Measurements from ENCODE around the gene SLC5A9. TPM values are rescaled to one million over a fixed set of nuclear protein-coding genes. Genes with fewer than 3 reads are reported as not detected.
"Not testable (repeated sequence)": the region's sequence is repeated elsewhere in the genome, so short reads cannot be mapped to it uniquely, and the experiment has no call there.

SLC5A9 gene
- total and polyA plus RNA-seq, 2 experiments from 2014 or later = 0.10 TPM

DNA sequence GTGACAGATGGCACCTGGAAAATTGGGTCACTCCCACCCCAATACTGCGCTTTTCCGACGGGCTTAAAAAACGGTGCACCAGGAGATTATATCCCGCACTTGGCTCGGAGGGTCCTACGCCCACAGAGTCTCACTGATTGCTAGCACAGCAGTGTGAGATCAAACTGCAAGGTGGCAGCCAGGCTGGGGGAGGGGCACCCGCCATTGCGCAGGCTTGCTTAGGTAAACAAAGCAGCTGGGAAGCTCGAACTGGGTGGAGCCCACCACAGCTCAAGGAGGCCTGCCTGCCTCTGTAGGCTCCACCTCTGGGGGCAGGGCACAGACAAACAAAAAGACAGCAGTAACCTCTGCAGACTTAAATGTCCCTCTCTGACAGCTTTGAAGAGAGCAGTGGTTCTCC is 54.9 kb downstream of the SLC5A9 start:
- H4K20me1 ChIP-seq (replicated peaks; ENCODE audit: insufficient read depth); H3K4me2 ChIP-seq; H3K9me2 ChIP-seq (ENCODE audit: insufficient read depth); H3K79me2 ChIP-seq (replicated peaks; ENCODE audit: insufficient read depth); H3K27me3 ChIP-seq (ENCODE audit: insufficient read depth); H2AFZ ChIP-seq; H3K27me3 Mint-ChIP-seq (ENCODE audit: insufficient read depth, low read depth, poor library complexity); H3K27ac ChIP-seq (ENCODE audit: low read depth); H3K4me1 ChIP-seq (ENCODE audit: insufficient read depth); H3K27ac Mint-ChIP-seq; H3F3A ChIP-seq (replicated peaks; ENCODE audit: low read depth); DNase-seq (ENCODE audit: low spot score); ATAC-seq; H3K36me3 ChIP-seq (ENCODE audit: insufficient read depth); H3K4me1 Mint-ChIP-seq; H3K4me3 ChIP-seq; H3K4me3 Mint-ChIP-seq: not testable (repeated sequence)
- Mint-ChIP-seq H3K9me3 (peaks cover 62% of the 10 kb centered on the region), H3K36me3 (ENCODE audit: low read depth) (peaks cover 18% of the 10 kb centered on the region; the same call in 2 of the 3 replicates)

DNA sequence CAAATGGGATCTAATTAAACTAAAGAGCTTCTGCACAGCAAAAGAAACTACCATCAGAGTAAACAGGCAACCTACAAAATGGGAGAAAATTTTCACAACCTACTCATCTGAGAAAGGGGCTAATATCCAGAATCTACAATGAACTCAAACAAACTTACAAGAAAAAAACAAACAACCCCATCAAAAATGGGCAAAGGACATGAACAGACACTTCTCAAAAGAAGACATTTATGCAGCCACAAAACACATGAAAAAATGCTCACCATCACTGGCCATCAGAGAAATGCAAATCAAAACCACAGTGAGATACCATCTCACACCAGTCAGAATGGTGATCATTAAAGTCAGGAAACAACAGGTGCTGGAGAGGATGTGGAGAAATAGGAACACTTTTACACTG is 59.8 kb downstream of the SLC5A9 start:
- not testable (repeated sequence) for H3K4me1 ChIP-seq (ENCODE audit: insufficient read depth); H3K27me3 ChIP-seq (ENCODE audit: insufficient read depth); H3K79me2 ChIP-seq (replicated peaks; ENCODE audit: insufficient read depth); H3K4me3 ChIP-seq; DNase-seq (ENCODE audit: low spot score); H3K27ac ChIP-seq (ENCODE audit: low read depth); H3K4me1 Mint-ChIP-seq; H3K27ac Mint-ChIP-seq; H2AFZ ChIP-seq; H3K36me3 ChIP-seq (ENCODE audit: insufficient read depth); H3K27me3 Mint-ChIP-seq (ENCODE audit: insufficient read depth, low read depth, poor library complexity); H3K4me2 ChIP-seq; H4K20me1 ChIP-seq (replicated peaks; ENCODE audit: insufficient read depth); H3K4me3 Mint-ChIP-seq; H3F3A ChIP-seq (replicated peaks; ENCODE audit: low read depth); ATAC-seq; H3K9me2 ChIP-seq (ENCODE audit: insufficient read depth)
- Mint-ChIP-seq H3K9me3 (peaks cover 54% of the 10 kb centered on the region), H3K36me3 (ENCODE audit: low read depth) (peaks cover 22% of the 10 kb centered on the region; the same call in 2 of the 3 replicates)

GRCh38 chr1:48284696-48285420 is 62.3 kb downstream of the SLC5A9 start:
- TF ChIP-seq, protein P1, sequence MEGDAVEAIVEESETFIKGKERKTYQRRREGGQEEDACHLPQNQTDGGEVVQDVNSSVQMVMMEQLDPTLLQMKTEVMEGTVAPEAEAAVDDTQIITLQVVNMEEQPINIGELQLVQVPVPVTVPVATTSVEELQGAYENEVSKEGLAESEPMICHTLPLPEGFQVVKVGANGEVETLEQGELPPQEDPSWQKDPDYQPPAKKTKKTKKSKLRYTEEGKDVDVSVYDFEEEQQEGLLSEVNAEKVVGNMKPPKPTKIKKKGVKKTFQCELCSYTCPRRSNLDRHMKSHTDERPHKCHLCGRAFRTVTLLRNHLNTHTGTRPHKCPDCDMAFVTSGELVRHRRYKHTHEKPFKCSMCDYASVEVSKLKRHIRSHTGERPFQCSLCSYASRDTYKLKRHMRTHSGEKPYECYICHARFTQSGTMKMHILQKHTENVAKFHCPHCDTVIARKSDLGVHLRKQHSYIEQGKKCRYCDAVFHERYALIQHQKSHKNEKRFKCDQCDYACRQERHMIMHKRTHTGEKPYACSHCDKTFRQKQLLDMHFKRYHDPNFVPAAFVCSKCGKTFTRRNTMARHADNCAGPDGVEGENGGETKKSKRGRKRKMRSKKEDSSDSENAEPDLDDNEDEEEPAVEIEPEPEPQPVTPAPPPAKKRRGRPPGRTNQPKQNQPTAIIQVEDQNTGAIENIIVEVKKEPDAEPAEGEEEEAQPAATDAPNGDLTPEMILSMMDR (conservative IDR thresholded peaks at IDR 0.05; ENCODE audit: low read depth in 2 of 2) = peak; percentile 17 to 52; a peak in 2 of 4 replicates
- not testable (repeated sequence) for H3K4me2 ChIP-seq; DNase-seq (ENCODE audit: low spot score); H2AFZ ChIP-seq; H3F3A ChIP-seq (replicated peaks; ENCODE audit: low read depth); H3K27ac Mint-ChIP-seq; H3K27ac ChIP-seq (ENCODE audit: low read depth); H3K4me1 Mint-ChIP-seq; H3K4me3 ChIP-seq; H3K27me3 ChIP-seq (ENCODE audit: insufficient read depth); H3K9me2 ChIP-seq (ENCODE audit: insufficient read depth); H4K20me1 ChIP-seq (replicated peaks; ENCODE audit: insufficient read depth); H3K79me2 ChIP-seq (replicated peaks; ENCODE audit: insufficient read depth); H3K27me3 Mint-ChIP-seq (ENCODE audit: insufficient read depth, low read depth, poor library complexity); H3K36me3 ChIP-seq (ENCODE audit: insufficient read depth); ATAC-seq; H3K4me1 ChIP-seq (ENCODE audit: insufficient read depth); H3K4me3 Mint-ChIP-seq
- peaks cover 58% of the 10 kb centered on the region for H3K9me3 Mint-ChIP-seq
- peaks cover 29% of the 10 kb centered on the region; the same call in 2 of the 3 replicates for H3K36me3 Mint-ChIP-seq (ENCODE audit: low read depth)

DNA sequence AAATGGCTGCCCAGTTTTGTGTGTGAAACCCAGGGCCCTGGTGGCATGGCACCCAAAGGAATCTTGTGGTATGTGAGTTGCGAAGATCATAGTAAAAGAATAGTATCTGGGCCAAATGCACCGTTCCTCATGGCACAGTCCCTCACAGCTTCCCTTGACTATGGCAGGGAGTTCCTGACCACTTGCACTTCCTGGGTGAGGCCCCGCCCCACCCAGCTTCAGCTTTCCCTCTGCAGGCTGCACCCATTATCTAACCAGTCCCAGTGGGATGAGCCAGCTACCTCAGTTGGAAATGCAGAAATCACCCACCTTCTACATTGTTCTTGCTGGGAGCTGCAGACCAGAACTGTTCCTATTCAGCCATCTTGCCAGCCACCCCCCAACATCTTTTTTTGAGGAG is 63.0 kb downstream of the SLC5A9 start:
- Mint-ChIP-seq H3K27me3 (ENCODE audit: insufficient read depth, low read depth, poor library complexity) (peaks cover 2% of the 10 kb centered on the region), H3K9me3 (peaks cover 55% of the 10 kb centered on the region), H3K4me1 (no peaks in the 10 kb centered on the region; the same call in 2 of the 3 replicates), H3K4me3 (no peak overlapping the region), H3K36me3 (ENCODE audit: low read depth) (peaks cover 29% of the 10 kb centered on the region; the same call in 2 of the 3 replicates), H3K27ac (no peak overlapping the region)
- Histone ChIP-seq H3K27me3 (ENCODE audit: insufficient read depth) (no peaks in the 10 kb centered on the region), H3K4me3 (no peak overlapping the region), H3K9me2 (ENCODE audit: insufficient read depth) (no peaks in the 10 kb centered on the region), H3K79me2 (replicated peaks; ENCODE audit: insufficient read depth) (no peaks in the 10 kb centered on the region), H4K20me1 (replicated peaks; ENCODE audit: insufficient read depth) (no peaks in the 10 kb centered on the region), H3K27ac (ENCODE audit: low read depth) (no peak overlapping the region), H3K36me3 (ENCODE audit: insufficient read depth) (no peaks in the 10 kb centered on the region), H2AFZ (no peak overlapping the region), H3F3A (replicated peaks; ENCODE audit: low read depth) (no peaks in the 10 kb centered on the region), H3K4me2 (no peak overlapping the region), H3K4me1 (ENCODE audit: insufficient read depth) (no peaks in the 10 kb centered on the region)
- ATAC-seq = no peak
- DNase-seq (ENCODE audit: low spot score) = no peak
- TF ChIP-seq ETS1 (IDR thresholded peaks at IDR 0.05) = no peak
- TF ChIP-seq, protein P2, sequence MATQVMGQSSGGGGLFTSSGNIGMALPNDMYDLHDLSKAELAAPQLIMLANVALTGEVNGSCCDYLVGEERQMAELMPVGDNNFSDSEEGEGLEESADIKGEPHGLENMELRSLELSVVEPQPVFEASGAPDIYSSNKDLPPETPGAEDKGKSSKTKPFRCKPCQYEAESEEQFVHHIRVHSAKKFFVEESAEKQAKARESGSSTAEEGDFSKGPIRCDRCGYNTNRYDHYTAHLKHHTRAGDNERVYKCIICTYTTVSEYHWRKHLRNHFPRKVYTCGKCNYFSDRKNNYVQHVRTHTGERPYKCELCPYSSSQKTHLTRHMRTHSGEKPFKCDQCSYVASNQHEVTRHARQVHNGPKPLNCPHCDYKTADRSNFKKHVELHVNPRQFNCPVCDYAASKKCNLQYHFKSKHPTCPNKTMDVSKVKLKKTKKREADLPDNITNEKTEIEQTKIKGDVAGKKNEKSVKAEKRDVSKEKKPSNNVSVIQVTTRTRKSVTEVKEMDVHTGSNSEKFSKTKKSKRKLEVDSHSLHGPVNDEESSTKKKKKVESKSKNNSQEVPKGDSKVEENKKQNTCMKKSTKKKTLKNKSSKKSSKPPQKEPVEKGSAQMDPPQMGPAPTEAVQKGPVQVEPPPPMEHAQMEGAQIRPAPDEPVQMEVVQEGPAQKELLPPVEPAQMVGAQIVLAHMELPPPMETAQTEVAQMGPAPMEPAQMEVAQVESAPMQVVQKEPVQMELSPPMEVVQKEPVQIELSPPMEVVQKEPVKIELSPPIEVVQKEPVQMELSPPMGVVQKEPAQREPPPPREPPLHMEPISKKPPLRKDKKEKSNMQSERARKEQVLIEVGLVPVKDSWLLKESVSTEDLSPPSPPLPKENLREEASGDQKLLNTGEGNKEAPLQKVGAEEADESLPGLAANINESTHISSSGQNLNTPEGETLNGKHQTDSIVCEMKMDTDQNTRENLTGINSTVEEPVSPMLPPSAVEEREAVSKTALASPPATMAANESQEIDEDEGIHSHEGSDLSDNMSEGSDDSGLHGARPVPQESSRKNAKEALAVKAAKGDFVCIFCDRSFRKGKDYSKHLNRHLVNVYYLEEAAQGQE (IDR thresholded peaks at IDR 0.05; ENCODE audit: unreplicated experiment) = no peak

Data from GM23338 (cell line).